ENCODE data around the gene SLC2A4RG. TPM values are rescaled to one million over a fixed set of nuclear protein-coding genes. Genes with fewer than 3 reads are reported as not detected.

SLC2A4RG gene
- total RNA-seq, 1 donor from 2014 or later, result 59.7 TPM

- Mint-ChIP-seq H3K27me3 (no peaks in the 10 kb centered on the region), H3K36me3 (ENCODE audit: insufficient read depth) (peaks cover 8% of the 10 kb centered on the region), H3K9me3 (ENCODE audit: low read depth) (no peaks in the 10 kb centered on the region), H3K4me1 (ENCODE audit: low read depth) (peaks cover 2% of the 10 kb centered on the region), H3K27ac (no peak overlapping the region), H3K4me3 (ENCODE audit: low read depth) (no peak overlapping the region)
- no peak for DNase-seq (ENCODE audit: low spot score, unreplicated experiment)
- no peak for TF ChIP-seq CTCF (IDR thresholded peaks at IDR 0.05; ENCODE audit: unreplicated experiment)
Observed at GRCh38 chr20:63769891-63770474, 30.4 kb downstream of the SLC2A4RG start.

GRCh38 chr20:63771046-63771707 lies 31.6 kb downstream of the SLC2A4RG start:
- no peaks in the 10 kb centered on the region for H3K27me3 Mint-ChIP-seq
- H3K4me3 Mint-ChIP-seq (ENCODE audit: low read depth), result no peak overlapping the region
- H3K36me3 Mint-ChIP-seq (ENCODE audit: insufficient read depth), result peaks cover 6% of the 10 kb centered on the region
- H3K4me1 Mint-ChIP-seq (ENCODE audit: low read depth), result peaks cover 9% of the 10 kb centered on the region
- DNase-seq (ENCODE audit: low spot score, unreplicated experiment), result no peak
- no peaks in the 10 kb centered on the region for H3K9me3 Mint-ChIP-seq (ENCODE audit: low read depth)
- TF ChIP-seq CTCF (IDR thresholded peaks at IDR 0.05; ENCODE audit: unreplicated experiment), result no peak
- H3K27ac Mint-ChIP-seq, result no peak overlapping the region

GRCh38 chr20:63772781-63773518 lies 33.4 kb downstream of the SLC2A4RG start:
- H3K27me3 Mint-ChIP-seq, result no peaks in the 10 kb centered on the region
- peak overlapping the region; percentile 33 for H3K27ac Mint-ChIP-seq
- no peak overlapping the region for H3K4me3 Mint-ChIP-seq (ENCODE audit: low read depth)
- no peaks in the 10 kb centered on the region for H3K9me3 Mint-ChIP-seq (ENCODE audit: low read depth)
- TF ChIP-seq CTCF (IDR thresholded peaks at IDR 0.05; ENCODE audit: unreplicated experiment), result no peak
- H3K4me1 Mint-ChIP-seq (ENCODE audit: low read depth), result peaks cover 9% of the 10 kb centered on the region
- no peak for DNase-seq (ENCODE audit: low spot score, unreplicated experiment)
- H3K36me3 Mint-ChIP-seq (ENCODE audit: insufficient read depth), result peaks cover 10% of the 10 kb centered on the region

- DNase-seq (ENCODE audit: low spot score, unreplicated experiment), result no peak
- no peak overlapping the region for H3K4me3 Mint-ChIP-seq (ENCODE audit: low read depth)
- no peak overlapping the region for H3K27ac Mint-ChIP-seq
- H3K36me3 Mint-ChIP-seq (ENCODE audit: insufficient read depth), result peaks cover 8% of the 10 kb centered on the region
- H3K9me3 Mint-ChIP-seq (ENCODE audit: low read depth), result no peaks in the 10 kb centered on the region
- peaks cover 9% of the 10 kb centered on the region for H3K4me1 Mint-ChIP-seq (ENCODE audit: low read depth)
- TF ChIP-seq CTCF (IDR thresholded peaks at IDR 0.05; ENCODE audit: unreplicated experiment), result no peak
- H3K27me3 Mint-ChIP-seq, result no peaks in the 10 kb centered on the region
Observed at GRCh38 chr20:63773571-63774241, 34.1 kb downstream of the SLC2A4RG start.

GRCh38 chr20:63774306-63774705 lies 34.7 kb downstream of the SLC2A4RG start:
- Mint-ChIP-seq H3K4me3 (ENCODE audit: low read depth) (no peak overlapping the region), H3K36me3 (ENCODE audit: insufficient read depth) (peaks cover 8% of the 10 kb centered on the region), H3K4me1 (ENCODE audit: low read depth) (peaks cover 9% of the 10 kb centered on the region), H3K9me3 (ENCODE audit: low read depth) (no peaks in the 10 kb centered on the region), H3K27me3 (no peaks in the 10 kb centered on the region), H3K27ac (no peak overlapping the region)
- TF ChIP-seq CTCF (IDR thresholded peaks at IDR 0.05; ENCODE audit: unreplicated experiment), result no peak
- DNase-seq (ENCODE audit: low spot score, unreplicated experiment), result no peak

Data from progenitor cell of endocrine pancreas (in vitro differentiated cells).